Germinal center (tissue), 1 donor: ENCODE measurements around the gene GABBR1.

Source experiments
- DNase-seq: peaks from one replicate; pipeline ENCODE4 v3.0.0; 2012; ENCODE audit warnings: mixed read lengths, low spot score

Gene GABBR1

DNA sequence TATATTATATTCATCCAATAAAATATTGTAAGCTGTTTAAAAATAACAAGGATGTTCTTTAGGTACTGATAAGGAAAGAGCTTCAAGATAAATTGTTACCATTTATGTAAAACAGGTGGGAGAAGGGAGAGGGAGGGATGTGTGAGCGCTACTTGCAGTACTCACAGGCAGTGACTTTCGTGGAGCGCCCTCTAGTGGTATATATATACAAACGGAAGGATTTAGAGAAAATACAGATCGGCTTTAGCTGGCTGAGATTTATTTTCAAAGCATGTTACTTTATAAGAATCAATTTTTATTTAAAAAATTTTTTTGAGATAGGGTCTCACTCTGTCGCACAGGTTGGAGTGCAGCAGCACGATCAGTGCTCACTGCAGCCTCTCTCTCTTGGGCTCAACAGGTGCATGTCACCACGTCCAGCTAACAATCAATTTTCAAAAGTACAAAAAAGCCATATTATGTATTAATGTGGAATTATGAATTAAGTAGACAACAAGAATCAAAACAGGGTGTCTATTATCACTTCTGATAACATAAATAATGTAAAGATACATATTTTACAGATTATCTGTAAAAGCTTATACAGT lies 20.6 kb upstream of the GABBR1 start:
- peak; percentile 77 for DNase-seq

GRCh38 chr6:29652198-29652584 lies 19.2 kb upstream of the GABBR1 start:
- DNase-seq = no peak

DNA sequence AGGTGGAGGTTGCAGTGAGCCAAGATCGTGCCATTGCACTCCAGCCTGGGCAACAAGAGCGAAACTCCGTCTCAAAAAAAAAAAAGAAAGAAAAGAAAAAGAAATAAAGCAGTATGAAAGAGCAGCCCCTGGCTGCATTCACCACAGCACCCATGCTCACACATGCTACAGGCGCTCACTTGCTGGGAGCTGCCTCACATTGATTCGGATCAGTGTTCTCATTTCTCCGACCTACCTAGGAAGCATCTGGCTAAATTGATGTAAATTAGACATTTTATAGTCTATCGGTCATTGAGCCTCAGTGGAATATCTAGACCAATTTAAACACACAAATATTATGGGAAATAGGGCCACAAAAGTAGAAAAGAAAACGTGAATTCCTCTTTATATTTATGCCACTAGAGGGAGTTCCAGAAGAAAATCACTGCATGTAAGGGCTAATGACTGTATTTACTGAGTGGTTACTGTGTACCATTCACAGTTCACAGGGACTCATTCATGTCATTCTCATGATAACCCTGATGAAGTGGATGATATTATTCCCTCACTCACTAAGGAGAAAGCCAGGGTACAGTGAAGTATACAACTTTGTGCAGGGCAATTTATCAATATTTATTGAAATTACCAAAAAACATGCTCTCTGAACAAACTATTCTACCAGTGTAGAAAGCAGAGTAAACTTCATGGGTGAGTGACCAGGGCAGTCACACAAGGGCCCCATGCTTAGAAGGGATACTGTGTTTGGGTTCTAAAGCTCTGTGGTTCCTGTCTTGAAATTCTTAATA lies 18.6 kb upstream of the GABBR1 start:
- DNase-seq = peak; percentile 66

GRCh38 chr6:29649701-29650673 lies 17.0 kb upstream of the GABBR1 start:
- DNase-seq = peak; percentile 98

DNA sequence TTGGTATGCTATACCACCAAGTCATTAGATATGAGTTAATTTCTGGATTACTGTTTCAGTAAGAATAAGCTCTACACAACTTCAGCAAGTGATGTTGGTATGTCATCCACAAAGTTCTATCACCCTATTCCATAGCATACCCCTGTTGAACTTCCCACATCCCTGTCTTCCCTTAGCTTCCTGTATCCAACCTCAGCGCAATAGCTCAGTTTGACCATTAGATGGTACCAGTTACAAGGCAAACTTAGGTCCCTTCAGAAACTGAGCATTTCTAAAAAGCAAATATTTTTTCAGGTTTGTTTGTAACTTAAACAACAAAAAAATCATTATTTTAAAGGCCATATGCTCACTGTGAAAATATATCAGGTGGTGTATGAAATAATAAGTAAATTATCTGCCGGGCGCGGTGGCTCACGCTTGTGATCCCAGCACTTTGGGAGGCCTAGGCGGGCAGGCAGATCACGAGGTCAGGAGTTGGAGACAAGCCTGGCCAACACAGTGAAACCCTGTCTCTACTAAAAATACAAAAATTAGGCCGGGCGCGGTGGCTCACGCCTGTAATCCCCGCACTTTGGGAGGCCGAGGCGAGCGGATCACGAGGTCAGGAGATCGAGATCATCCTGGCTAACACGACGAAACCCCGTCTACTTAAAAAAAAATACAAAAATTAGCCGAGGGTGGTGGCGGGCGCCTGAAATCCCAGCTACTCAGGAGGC lies 15.1 kb upstream of the GABBR1 start:
- DNase-seq = no peak

DNA sequence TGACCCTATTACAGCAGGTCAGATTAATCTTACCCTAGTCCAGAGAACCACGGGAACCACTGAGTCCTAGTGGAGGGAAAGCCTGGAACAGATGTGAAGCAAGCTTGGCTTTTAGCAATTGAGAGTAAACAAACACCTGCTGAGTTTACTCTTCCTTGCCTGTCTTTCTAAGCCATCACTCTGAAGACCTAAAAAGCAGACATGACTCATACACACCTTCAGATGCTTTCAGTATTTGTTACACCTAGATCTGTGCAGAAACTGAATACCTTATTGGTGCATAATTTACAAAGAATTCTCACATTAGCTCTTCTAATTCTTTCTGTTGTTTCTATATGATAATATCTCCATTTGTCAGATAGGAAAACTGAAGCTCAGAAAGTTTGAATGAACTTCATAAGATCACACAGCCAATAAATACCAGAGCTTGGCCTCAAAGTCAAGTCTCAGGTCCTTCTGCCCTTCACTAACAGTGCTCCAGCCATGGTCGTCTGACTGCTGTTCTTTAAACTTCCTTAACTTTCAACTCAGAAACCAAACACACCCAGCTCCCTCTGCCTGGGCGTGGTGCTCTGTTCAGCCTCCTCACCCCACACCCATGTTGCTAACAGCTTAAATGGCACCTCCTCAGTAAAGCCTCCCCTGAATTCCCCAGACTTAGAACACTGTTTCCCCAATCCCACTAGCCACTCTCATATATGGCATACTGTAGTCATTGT lies 8.6 kb upstream of the GABBR1 start:
- DNase-seq = no peak

DNA sequence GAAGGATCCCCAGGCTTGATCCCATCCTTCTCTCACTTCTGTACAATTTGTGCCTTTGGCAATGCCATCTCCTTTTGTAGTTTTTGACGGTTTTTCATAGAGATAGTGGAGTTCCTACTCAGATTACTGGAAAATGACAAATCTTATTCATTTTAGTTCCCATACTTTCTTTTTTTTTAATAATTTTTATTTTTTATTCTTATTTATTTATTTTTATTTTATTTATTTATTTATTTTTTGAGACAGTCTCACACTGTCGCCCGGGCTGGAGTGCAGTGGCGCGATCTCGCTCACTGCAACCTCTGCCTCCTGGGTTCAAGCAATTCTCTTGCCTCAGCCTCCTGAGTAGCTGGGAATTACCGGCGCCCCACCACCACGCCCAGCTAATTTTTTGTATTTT lies 4.3 kb upstream of the GABBR1 start:
- DNase-seq = no peak

- no peak for DNase-seq
Measured at GRCh38 chr6:29633534-29633905, 537 bp upstream of the GABBR1 start.

DNA sequence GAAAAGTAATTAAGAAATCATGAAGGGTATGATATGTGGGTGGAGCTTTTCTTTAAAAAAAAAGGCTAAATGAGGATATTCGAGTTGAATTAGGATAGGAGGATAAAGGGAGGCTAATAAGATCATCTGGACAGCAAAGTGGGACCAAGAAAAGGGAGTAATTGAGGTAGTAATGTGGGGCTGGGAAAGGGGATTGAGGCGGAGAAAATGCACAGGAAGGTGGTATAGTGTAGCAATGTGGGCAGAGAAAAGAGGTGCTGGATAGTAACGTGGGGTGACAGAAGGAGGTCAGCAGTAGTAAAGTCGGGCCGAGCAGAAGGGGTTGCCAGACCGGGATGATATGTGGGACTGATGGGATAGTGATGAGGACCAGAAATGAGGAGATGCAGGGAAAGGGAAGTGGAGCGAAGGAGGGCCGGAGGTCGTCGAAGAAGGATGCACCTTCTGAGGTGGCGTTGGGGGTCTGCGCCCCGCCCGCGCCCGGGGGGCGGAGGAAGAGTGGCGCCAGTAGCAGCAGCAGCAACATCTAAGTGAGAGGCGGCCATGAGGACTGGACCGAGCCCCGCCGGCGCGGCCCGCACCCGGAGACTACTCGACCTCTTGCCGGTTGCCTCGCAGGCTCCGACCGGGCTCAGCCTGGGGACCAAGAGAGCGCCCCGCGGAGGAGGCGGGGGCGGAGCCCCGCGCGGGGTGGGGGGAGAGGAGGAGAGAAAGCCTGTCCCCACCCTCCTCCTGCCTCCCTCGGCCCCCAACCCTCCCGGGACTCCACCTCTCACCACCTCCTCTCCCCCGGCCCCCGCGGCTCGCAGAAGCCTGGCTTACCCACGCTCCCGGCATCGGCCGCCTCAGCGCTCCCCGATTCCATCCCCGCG lies 887 bp downstream of the GABBR1 start:
- peak; percentile 64 for DNase-seq

DNA sequence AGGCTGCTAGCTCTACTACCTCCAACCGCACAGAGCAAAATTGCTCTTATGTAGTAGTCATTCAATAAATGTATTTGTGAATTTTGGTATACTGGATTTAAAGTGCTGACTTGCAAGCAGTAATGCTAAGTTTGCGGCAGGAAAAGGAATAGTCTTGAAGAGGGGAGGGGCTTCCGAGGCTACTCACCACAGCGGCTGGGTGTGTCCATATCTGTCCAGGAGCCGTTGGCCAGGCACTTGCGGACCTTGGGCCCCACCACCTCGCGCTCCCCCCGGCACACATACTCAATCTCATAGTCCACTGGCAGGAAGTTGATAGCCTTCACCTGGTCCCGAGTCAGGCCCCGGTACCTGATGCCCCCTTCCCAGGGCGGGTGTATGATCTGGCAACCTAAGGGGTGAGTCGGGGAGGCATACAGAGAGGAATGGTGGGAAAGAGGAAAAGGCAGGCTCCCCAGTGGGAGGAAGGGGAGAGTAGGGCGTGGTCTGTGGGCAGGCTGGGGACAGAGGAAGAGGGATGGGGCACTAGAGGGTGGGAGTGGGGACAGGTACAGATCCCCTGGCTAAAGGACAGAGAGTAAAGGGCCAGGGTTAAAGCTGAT lies 1.7 kb downstream of the GABBR1 start:
- DNase-seq = no peak

- DNase-seq = no peak
Measured at GRCh38 chr6:29630315-29630714, 2.7 kb downstream of the GABBR1 start.

DNA sequence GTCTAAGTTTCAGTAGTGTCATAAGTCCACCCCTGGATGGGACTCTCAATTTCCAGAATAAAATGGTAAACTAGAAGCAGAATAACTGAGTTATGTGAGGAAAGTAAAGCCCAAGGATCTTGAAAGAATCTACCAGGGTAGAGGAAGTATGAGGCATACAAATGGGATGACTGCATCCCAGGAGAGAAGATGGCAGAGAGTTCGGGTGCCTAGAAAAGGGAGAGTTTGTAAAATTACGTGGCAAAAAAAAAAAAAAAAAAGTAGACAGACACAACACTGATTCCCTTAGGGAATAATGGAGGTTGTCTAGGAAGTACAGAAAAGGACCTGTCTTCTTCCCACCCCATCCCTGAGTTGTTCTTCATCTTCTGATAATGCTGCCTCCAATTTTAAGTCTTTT lies 3.4 kb downstream of the GABBR1 start:
- DNase-seq = no peak

DNA sequence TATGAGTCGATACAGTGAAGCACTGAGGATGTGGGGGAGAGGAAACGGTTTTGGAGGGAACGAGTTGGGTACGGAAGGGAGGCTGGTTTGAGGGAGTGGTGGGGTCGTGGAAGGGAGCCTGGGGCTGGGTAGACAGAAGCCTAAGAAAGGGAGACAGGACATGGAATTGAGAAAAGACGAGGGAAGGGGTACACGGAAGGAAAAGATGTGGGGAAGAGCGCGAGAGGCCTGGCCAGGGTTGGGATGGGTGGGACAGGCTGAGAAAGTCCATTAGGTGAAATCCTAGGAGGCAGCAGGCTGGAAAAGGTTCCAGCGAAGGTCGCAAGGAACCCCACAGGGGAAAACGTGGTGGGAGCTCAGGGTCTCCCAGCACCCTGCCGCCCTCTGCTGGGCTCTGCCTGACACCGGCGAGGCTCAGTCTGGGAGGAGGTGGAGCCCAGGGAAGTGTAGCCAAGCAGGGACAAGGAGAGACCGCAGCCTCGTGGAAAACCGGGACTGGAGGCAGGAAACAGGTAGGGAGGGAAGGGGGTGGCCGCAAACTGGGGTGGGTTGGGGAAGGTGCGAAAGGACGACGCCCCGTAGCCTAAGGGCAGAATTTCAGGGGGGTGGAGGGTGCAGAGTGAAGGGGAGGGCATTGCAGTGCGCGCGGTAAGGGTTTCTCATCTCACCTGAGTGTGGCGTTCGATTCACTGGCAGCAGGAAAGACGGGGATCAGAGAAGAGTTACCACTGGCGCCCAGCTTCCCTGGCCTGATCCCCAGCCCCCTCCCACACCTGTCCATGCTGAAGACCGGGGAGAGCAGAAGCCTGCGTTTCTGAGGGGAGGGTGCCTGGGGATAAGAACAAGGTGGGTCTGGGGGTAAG lies 4.3 kb downstream of the GABBR1 start:
- peak; percentile 69 for DNase-seq

DNA sequence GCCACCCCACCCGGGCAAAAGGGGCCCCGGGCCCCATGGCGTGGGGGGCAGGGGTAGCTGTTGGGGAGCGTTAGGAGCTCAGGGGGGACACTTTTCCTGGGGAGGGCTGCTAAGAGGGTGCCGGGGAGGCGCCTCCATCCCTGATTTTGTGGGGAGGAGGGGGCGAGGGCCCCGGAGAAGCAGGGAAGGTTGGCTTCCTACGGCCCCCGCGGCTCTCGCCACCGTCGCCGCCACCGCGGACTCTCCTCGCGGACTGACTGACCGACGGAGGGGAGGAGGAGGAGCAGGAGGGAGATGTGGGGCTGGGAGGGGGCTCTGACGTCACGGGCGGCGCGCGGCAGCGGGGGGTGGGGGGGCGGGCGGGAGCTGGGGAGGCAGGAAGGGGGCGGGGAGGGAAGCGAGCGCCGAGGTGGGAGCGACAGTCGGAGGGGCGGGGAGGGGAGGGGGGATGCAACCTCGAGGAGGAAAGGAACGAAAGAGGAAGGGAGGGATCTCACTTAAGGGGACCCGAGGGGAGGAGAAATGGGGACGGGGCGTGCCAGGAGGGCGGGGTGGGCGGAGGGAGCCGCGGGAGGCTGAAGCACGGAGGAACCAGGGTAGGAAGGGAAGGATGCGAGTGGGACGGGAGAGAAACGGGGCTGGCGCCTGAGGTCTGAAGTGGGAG lies 5.1 kb downstream of the GABBR1 start:
- DNase-seq = peak; percentile 66

GRCh38 chr6:29626948-29627754 lies 5.8 kb downstream of the GABBR1 start:
- no peak for DNase-seq

DNA sequence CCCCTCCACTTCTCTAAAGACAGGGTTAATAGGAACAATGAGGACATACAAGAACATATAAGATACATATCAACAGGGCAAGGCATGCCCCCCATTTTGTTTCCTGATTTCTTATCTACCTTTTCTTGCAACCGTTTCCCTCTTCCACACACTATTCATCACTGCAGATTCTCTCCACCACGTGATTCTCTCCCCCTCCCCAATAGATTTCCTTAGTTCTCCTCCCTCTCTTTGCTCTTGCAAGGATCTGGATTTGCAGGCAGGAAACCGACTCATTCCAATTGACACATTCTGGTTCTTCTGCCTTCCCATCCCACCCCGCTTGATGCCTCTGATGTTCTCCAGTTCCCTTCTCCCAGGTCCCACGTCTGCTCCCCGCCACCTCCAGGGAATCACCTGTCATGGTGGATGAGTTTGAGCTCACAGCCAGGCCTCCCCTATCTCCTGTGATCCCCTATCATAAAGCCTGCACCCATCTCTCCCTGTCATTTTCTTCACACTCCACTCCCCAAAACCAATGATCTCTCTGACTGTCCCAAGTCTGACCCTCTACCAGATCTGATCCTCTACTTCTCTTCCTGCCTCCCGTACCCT lies 7.5 kb downstream of the GABBR1 start:
- no peak for DNase-seq

- DNase-seq = no peak
Measured at GRCh38 chr6:29624520-29624961, 8.4 kb downstream of the GABBR1 start.
